HPDE6-E6E7 (cell line): Measurements from ENCODE around the gene ADAMTS16.

Experiments
- DNase-seq: peaks from one replicate; pipeline ENCODE4 v3.0.0; 2011; ENCODE audit warnings: missing footprints; ENCODE audit errors: extremely low spot score

The ADAMTS16 gene

DNA sequence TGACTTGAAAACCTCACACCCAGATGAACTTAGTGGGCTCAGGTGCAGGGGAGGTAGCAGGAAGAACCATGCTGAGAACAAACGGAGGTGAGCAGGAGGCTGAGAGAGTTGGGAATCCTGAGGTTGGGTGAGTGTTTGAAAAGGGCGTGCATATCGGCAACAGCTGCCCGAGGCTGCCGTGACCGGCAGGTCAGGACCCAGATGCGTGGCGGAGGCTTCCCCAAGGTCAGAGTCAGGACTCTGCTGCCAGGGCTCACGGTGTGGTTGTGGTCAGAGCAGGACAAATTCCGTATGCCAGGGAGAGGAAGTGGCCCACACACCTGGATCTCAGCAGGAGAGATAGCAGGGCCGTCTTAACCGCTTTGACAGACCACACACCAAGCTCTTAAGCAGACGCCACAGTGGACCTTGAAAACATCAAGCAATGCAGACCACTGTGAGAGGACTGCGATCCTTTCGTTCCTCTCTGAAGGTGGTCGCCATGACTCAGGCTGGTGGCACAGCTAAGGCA lies 43.1 kb downstream of the ADAMTS16 start:
- DNase-seq: no peak

DNA sequence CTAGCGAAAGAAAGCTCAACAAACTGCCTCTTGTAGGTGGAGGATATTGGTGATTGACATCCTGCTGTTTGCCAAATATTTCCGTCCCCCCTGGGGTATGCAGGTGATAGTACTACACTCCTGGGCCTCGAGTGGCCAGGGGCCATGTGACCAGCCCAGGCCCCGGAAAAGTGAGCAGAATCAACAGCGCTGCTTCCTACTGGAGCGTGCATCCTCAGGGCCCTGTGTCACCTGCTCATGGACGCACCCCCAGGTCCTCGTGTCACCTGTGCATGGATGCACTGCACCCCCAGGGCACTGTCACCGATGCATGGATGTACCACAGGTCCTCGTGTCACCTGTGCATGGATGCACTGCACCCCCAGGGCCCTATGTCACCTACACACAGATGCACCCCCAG lies 43.8 kb downstream of the ADAMTS16 start:
- DNase-seq: no peak

DNA sequence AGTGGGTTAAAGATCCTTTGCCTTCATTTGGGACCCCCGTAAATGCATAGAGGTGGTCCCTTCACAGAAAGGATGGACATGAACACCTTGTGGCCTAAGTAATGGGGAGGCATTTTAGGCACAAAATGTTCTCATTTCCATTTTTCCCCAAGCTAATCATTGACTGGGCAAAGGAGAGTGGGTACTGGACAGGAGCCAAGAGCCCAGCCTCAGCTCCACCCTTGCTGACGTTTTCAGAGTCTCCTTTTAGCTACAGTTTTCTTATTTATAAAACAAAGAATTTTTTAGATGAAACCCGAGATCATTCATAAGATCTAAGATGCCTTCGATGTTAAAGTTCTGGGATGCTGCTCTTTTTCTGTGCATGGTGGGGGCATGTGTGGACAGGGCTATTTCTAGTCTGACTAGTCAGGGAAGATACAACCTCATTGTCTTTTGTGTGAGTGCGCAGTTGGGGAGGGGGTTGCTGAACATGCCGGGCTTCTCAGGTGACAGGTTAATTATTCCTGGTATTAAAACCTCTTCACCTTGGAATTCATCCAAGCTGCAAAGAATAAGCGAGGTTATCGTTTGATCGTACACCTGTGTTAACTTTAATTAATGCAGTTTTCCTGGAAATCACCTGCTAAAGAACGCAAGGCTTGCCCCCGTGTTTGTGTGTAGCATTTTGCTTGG lies 48.4 kb downstream of the ADAMTS16 start:
- DNase-seq: no peak

DNA sequence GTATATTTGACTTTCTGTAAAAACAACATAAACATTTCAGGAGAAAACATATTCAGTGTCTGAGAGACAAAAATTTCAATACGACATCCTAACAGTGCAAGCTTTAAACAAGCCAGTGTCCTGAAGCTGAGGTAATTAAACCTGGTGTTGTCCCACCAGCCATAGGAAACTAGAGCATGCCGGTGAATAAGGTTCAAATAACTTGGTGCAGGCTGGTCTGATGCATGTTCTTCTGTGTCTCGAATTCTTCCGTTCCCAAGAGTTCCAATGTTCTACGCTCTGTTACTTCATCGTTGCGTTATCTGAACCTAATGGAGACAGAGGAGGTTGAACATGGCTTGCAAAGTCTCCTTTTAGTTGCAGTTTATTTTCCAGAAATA lies 48.9 kb downstream of the ADAMTS16 start:
- no peak for DNase-seq

DNA sequence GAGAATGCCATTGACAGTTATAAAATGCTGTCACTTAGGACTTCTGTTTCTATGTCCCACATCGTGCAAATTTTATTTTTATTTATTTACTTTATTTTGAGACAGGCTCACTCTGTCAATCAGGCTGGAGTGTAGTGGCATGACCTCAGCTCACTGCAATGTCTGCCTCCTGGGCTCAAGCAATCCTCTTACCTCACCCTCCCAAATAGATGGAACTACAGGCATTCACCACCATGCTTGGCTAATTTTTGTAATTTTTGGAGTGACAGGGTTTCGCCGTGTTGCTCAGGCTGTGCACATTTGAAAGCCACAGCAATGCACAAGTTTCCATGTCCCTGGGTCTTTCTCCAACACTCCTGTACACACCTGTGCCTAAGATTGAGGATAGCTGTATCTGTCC lies 51.8 kb downstream of the ADAMTS16 start:
- no peak for DNase-seq

DNA sequence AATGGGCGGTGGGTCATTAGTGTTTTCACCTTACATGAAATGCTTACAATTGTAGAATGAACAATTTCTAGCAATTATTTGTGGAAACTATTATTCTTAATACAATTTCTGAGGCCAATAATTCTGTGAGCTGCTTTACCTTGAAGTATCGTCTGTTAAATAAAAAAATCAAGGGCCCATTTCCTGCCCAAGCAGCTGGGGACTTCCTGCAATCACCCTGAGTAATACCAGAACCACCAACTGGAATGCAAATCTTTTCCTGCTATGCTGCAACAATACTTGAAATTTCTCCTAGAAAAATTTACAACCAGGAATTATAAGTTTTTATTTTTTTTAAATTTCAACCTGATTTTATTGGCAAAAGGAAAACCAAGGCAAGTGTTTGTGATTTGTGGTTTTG lies 52.6 kb downstream of the ADAMTS16 start:
- no peak for DNase-seq

DNA sequence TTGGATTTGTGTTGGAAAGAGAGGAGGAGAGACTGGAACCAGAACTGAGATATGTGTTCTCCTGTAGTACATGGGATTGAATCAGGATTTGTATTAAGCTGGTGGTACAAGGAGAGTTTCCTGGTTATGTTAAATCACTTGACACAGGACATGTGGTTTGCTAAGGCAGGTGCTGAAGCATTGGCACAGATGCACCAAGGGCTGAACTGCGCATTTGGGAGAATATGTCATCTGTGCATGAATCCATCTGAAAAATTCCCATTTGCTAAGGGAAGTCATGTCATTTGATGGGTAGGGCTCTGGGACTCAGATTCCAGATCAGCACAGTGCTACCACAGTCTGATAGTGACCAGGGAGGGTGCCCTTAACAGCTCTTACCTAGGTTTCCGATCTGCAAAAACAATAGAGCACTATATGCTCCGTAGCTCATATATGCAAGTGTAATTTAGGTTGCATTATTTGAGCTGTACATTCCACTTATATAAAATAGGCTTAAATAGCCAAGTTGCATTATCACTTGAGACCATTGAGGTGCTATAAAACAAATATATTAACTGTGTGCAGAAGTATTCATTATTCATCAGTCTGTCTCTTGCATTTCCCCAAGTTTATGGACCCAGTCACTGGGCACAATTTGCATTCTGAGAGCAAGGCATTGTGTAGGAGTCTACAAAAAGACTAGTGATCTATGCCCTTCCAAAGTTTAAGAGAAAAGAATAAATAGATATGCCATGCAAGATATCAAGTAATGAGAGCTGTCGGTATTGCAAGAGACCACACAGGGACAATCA lies 55.2 kb downstream of the ADAMTS16 start:
- no peak for DNase-seq

DNA sequence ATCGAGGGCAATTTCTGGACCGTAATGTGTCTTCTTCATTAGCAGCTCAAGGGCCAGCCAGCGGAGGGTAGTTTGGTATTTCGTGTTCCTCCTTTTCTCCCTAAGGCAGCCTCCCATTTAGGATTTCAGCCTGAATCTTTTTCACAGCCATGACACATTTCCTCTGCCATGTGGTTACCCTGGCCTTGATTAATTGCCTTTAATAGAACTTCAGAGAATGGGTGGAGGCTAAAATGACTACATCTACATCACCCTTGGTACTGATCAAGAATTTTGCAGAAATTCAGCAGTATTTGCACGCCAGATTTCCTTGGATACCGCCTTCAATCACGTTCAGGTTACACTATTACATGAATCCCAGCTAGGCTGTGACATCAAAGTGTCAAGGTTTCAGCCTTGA lies 58.0 kb downstream of the ADAMTS16 start:
- no peak for DNase-seq

DNA sequence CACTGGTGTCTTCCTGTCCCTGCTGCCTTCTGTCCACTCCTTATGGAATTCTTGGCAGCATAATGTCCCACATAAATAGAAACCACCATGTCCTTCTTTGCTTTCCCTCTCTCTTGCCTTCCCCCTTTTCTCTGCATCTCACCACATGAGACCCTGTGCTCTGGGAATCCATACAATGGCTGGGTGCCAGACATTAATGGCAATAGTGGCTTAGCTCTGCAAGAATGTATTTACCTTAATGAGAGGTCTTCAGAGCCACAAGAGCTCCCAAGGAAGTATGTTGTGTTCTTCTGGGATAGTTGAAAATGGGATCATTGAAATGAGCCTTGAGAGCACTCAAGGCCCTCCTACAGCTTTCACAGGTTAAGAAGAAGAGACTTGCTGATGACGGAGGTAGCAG lies 58.7 kb downstream of the ADAMTS16 start:
- DNase-seq: no peak

DNA sequence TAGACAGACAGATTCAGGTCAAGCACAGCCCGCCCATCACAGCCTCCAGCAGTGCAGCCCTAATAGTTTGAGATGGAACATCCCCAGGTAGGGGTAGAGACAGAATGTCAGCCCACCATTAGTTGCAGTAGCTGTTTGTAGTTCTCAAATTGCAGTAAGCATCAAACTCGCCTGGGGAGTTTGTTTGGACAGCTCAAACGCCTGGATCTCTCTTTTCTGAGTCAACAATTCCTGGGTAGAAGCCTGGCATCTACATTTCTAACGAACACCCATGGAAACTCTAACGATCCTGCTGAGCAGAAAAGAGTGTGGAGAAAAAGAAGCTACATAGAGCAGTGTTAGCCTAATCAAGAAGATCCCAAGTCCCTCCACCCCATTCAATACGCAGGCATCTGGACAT lies 59.4 kb downstream of the ADAMTS16 start:
- DNase-seq: no peak

DNA sequence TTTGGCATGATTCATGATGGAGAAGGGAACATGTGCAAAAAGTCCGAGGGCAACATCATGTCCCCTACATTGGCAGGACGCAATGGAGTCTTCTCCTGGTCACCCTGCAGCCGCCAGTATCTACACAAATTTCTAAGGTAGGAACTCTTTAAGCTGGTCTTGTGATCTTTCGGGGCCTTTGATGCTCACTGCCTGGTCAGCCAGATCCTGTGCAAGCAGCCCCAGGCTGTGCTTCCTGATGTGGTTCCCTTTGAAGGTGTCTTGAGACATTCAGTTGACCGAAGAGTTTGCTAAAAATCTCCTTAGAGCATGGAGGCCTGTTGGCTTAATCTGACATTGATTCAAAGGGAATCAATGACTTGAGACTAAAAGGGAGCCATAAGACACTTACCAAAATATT lies 60.0 kb downstream of the ADAMTS16 start:
- no peak for DNase-seq

DNA sequence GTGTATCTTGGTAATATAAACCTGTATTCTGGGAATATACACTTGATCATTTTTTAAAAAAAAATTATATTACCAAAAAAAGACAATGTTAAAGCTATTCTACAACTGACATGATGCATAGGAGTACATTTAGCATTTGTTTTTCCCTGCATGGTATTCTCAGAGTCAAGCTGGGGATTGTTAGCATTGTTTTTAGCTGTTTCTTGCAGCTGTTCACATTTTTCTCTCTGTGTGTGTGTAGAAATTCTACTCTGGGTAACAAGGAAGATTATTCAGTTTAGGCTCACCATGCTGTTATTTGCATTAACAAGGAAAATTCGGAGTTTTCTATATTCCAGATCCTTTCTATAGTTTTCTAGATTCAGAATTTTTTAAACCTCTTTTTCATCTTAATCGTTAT lies 62.2 kb downstream of the ADAMTS16 start:
- no peak for DNase-seq

DNA sequence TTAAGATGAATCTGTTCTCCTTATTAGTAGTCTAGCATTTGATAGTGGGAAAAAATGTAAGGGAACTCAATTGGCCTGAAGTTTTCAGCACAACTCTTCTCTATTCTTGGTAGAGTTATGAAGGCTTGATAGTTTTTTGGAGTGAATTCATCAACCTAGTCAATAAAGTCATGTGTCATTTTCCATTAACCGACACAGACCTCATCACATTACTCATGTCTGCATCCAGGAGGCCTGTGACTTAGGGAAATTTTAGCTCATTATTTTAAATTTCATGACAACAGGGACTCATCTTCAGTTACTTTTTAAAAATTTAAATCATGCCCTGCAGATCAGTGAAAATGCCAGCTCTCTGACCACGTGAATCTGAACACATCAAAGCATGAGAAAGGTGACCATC lies 63.3 kb downstream of the ADAMTS16 start:
- no peak for DNase-seq

DNA sequence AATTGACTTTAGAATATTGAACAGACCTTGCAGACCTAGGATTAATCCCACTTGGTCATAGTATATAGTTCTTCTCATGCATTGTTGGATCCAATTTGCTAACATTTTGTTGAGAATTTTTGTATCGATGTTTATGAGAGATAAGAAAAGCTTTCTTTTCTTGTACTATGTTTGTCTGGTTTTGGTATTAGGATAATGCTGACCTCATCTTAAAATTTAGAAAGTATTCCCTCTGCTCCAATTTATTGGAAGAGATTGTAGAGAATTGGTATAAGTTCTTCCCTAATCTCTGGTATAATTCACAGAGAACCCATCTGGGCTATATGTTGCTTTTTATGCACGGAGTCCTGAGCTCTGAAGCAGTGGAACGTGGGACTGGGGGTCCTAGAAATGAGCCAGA lies 67.7 kb downstream of the ADAMTS16 start:
- no peak for DNase-seq

DNA sequence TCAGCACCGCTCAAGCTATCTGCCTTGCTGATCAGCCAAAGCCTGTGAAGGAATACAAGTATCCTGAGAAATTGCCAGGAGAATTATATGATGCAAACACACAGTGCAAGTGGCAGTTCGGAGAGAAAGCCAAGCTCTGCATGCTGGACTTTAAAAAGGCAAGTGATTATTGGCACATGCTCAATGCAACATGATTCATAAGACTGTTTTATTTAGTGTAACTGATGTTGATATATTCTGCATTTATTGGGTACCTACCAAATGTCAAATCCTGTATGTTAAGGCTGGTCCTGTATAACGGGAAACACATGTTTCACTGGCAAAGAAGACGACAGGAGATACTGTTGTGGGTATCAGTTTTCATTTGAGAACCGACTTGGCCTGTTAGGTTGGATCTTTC lies 69.0 kb downstream of the ADAMTS16 start:
- no peak for DNase-seq

DNA sequence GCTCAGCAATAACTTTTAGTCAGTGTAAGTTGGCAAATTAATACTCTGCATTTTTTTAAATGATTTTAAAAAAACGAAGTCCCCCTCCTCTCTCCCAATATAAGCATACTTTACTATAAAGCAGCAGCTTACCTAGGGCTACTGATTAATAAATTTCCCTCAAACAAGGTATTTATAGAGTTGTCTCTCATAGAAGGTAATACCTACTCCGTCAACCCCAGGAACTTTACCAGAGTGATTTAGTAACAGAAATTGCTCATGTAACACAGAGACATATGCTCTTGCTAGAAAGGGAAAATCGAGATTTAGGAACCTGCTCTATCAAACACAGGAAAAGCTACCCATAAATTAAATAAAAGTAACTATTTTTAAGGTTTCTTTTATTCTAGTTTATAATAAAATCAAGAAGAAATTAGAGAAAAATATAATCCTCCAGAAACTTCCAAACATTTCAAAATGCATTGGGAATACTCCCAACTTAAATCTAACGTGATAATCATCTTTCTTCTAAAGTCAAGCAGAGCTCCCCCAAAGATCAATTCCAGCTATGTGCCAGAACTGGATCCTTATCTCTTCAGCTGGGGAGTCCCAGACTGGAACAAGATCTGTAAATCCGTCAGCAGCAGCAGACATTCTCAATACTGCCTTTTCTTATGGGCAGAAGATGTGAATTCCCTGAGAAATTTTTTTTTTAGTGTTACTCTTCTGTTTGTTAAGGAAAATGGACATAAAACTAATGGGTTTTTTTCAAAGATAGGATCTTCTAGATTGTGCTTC lies 69.6 kb downstream of the ADAMTS16 start:
- DNase-seq: no peak

DNA sequence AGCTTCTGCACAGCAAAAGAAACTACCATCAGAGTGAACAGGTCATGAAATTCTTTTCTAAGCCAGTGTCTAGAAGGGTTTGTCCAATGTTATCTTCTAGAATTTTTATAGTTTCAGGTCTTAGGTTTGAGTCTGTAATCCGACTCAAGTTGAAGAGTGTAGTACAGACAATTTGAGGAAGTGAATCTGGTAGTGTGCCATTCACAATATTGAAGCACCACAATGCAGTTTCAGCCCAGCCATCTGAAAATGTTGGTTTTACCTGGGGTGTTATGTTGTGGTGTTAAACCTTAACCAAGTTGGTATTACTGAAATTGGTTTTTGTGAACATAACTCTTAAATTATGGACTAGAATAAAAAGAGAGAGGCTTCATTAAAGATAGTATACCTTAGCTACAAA lies 77.2 kb downstream of the ADAMTS16 start:
- DNase-seq: no peak

DNA sequence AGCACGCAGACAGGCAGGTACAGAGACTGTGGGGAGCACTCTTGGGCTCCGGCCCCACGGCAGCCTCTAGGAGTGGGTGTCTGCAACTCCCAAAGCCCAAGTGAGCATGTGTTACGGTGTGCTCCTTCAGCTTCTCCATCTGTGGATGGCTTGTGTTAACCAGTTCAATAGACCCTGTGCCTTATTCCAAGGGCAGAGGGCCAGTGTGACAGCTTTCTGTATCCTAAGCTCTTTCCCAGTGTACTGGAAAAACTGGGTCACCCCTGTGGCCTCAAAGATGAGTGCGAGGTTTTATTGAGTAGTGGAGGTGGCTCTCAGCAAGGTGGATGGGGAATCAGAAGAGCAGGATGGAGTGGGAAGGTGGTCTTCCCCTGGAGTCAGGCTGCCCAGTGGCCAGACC lies 78.3 kb downstream of the ADAMTS16 start:
- DNase-seq: no peak

DNA sequence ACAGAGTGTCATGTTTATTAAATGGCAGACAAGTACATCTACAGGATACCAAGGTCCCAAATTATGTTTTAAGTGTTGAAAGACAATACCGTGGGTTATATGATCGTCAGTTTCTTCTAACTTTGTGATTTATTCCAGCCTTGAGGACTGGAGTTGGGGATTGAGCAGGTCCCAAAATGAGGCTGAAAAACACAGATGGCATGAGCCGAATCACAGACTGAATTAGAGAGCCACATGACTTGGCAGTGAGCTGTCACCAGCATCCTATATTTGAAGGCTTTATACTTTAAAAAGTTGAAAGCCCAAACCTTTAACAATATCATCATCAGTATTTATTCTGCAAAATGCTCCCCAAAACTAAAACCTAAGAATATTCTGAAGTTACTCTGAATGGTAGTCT lies 79.4 kb downstream of the ADAMTS16 start:
- DNase-seq: no peak

DNA sequence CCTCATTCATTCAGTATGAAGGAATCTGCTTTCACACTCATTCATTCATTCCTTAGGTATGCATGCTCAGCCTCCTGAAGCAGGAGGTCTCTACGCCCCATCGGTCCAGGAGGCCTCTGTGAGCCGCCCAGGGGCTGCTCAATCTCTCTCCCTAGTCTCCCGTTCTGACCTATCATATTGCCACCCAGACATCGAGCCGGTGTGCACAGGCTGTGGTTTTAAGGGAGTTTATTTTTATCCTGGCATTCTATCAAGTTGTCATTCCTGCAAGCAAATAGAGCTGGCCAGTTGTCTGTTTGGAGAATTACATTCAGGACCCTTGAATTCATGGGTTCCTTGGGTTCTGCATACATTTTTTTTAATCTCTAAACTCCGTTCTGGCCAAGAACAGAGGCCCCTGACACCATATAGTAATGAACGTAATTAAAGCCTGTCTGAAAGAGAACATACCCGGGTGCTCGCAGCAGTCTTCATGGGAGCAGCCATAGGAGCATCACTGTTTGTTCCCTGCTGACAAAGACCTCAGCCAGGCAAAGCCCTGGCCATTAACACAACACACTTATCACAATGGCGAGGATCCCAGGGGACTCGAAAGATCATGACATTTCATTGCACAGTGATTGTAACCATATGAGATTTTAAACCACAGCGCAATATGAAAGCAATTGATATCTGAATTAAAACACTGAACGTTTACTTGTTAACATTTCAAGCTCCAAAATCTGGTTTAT lies 80.9 kb downstream of the ADAMTS16 start:
- no peak for DNase-seq

DNA sequence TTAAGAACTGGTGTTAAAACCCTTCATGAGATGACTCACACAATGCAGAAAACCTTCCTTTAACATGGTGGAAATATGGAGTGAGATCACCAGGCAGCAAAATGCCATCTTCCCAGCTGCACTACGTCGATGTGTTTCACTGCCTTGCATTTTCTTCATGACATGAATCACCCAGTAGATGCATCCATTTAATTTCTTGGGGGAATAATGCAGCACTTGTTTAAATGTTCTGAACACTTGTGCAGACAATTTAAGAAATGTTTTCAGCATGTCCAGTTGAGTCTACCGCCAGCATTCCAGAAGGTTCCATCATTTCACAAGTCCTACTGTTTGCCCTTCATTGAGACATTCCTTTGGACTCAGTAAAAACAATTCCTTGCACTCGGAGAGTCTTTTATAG lies 81.6 kb downstream of the ADAMTS16 start:
- no peak for DNase-seq

DNA sequence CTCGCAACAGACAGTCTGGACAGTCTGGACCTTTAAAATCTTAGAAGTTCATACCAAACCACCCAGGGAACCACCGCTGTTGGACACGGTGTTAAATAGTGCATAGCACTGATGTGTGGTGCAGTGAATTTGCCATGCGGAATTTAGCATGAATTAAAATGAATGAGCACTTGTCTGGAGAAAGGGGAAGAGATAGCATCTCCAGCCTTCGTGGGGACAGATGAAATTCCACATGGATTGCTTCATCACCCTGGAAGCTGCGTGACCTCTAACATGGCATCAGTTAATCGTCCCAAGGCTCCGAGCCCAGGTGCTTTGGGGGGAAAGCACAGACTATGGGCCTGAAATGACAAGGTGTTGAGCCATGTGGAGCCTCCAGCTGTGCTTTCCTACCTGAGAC lies 91.4 kb downstream of the ADAMTS16 start:
- DNase-seq: no peak
